PC-9 (cell line): ENCODE results near the gene PELI1.

Experiments
- CTCF ChIP-seq: fragments of 200-600 bp; sonication (generic); conservative IDR thresholded peaks from 2 replicates; pipeline ENCODE4 v1.6.1; 2017; ENCODE audit warnings: mixed run types, antibody characterized with exemption, mild to moderate bottlenecking, moderate library complexity
- EZH2 ChIP-seq: fragments of 200-600 bp; sonication (generic); IDR thresholded peaks from 2 replicates; pipeline ENCODE4 v1.8.0; 2017; ENCODE audit warnings: antibody characterized with exemption, low read depth

GRCh38 chr2:64133354-64133753 is 10.9 kb downstream of the PELI1 start:
- TF ChIP-seq CTCF: no peak
- TF ChIP-seq EZH2: no peak
